Heart left ventricle (tissue), 13 donors: ENCODE measurements around the gene SHF.
"Not testable (repeated sequence)": the region's sequence is repeated elsewhere in the genome, so short reads cannot be mapped to it uniquely, and the experiment has no call there.

Source experiments
- POLR2A ChIP-seq, 2 donors: fragments of 450-650 bp; IDR thresholded peaks; one replicate each; pipeline ENCODE4 v1.6.1; 2017; ENCODE audit warnings: antibody characterized with exemption in 2 of 2, mild to moderate bottlenecking in 2 of 2, moderate library complexity in 2 of 2
- TF ChIP-seq, protein P1 (sequence below), 12 donors: fragments of 200-600 bp; sonication (generic) in 4 of 12; IDR thresholded peaks; one replicate each; pipeline versions ENCODE4 v1.5.0 to v1.8.0; 2018 to 2022; ENCODE audit warnings: antibody characterized with exemption in 12 of 12, mild to moderate bottlenecking in 5 of 12
- donor health status: ischemic (EF 13 %, LVEDD 7.1; RV severe dilation, severe dysfunction).
- donor health status: DM: no; HTN: yes; CAD: no.
- donor health status: DM: no; HTN: no; CAD: no.
- donor health status: ischemic (EF 25% LVEDD 6.9; RV normal size, moderate dysfunction).
- donor health status: ischemic (EF 25% LVEDD 5.7; RV mildly dilated, moderate dysfunction).
- donor health status: ischemic (EF 35%, LVEDD 5.7; RV mildly dilated, moderate dysfunction).
- donor health status: nonischemic (EF 11% LVEDD 7.7; RV severe dilation, severe dysfunction).
- donor health status: DM: yes; HTN: yes; CAD: no.
- donor health status: PGD.
- donor health status: ischemic (EF 29% LVEDD 5.4; RV normal size, mild dysfunction).
- donor health status: nonischemic (EF 23%, LVEDD 6.1; RV moderate dilation, normal function).

DNA sequence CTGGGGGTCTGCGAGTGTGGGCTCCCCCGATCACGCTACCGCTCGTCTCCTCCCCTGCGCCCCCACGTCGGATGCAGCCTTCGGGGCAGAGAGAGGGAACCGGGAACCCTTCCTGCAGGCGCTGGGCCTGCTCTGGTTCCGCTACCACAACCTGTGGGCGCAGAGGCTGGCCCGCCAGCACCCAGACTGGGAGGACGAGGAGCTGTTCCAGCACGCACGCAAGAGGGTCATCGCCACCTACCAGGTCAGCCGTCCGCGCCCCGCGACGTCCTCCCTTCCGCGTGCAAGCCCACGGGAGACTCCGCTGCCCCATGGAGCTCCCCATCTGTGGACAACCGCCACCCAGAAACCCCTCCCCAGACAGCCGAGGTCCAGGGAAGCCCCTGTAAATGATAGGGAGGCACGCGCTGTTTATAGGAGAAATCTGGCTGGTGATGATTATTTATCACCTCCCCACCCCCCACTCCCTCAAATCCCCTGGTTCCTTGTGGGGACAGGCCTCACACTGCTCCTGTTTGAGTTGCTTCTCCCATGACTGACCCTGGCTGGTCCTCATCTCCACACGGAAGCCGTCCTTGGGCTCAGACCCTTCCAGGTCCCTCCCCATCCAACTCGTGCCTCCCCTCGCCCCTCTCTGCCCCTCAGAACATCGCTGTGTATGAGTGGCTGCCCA is 51.9 kb downstream of the SHF start:
- TF ChIP-seq, protein P1, sequence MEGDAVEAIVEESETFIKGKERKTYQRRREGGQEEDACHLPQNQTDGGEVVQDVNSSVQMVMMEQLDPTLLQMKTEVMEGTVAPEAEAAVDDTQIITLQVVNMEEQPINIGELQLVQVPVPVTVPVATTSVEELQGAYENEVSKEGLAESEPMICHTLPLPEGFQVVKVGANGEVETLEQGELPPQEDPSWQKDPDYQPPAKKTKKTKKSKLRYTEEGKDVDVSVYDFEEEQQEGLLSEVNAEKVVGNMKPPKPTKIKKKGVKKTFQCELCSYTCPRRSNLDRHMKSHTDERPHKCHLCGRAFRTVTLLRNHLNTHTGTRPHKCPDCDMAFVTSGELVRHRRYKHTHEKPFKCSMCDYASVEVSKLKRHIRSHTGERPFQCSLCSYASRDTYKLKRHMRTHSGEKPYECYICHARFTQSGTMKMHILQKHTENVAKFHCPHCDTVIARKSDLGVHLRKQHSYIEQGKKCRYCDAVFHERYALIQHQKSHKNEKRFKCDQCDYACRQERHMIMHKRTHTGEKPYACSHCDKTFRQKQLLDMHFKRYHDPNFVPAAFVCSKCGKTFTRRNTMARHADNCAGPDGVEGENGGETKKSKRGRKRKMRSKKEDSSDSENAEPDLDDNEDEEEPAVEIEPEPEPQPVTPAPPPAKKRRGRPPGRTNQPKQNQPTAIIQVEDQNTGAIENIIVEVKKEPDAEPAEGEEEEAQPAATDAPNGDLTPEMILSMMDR (IDR thresholded peaks at IDR 0.05): not testable (repeated sequence)
- TF ChIP-seq POLR2A (IDR thresholded peaks at IDR 0.05): not testable (repeated sequence)
